Parathyroid adenoma (tissue), 2 donors: Measurements from ENCODE around the gene TENM4.
"Not testable (repeated sequence)": the region's sequence is repeated elsewhere in the genome, so short reads cannot be mapped to it uniquely, and the experiment has no call there.

Source experiments
- H2AFZ ChIP-seq: fragments of 300-600 bp; sonication (generic); one replicate; pipeline ENCODE4 v1.7.0; 2017; ENCODE audit warnings: antibody characterized with exemption, mild to moderate bottlenecking
- H3K27ac ChIP-seq: fragments of 300-600 bp; sonication (generic); one replicate; pipeline ENCODE4 v1.7.0; 2017
- H3K27me3 ChIP-seq: fragments of 300-600 bp; sonication (generic); one replicate; pipeline ENCODE4 v1.7.0; 2017; ENCODE audit warnings: low read length; ENCODE audit not compliant: control insufficient read depth, insufficient read depth
- H3K36me3 ChIP-seq: fragments of 300-600 bp; sonication (generic); one replicate; pipeline ENCODE4 v1.7.0; 2017; ENCODE audit warnings: low read length; ENCODE audit not compliant: control insufficient read depth, insufficient read depth
- H3K4me1 ChIP-seq: fragments of 300-600 bp; sonication (generic); one replicate; pipeline ENCODE4 v1.7.0; 2017; ENCODE audit warnings: control low read depth
- H3K4me2 ChIP-seq: fragments of 300-600 bp; sonication (generic); one replicate; pipeline ENCODE4 v1.7.0; 2017; ENCODE audit warnings: low read length
- H3K4me3 ChIP-seq: fragments of 300-600 bp; sonication (generic); one replicate; pipeline ENCODE4 v1.7.0; 2017; ENCODE audit warnings: low read depth, low read length
- H3K79me2 ChIP-seq: fragments of 300-600 bp; sonication (generic); one replicate; pipeline ENCODE4 v1.7.0; 2017; ENCODE audit warnings: control low read depth
- H3K9ac ChIP-seq: fragments of 300-600 bp; sonication (generic); one replicate; pipeline ENCODE4 v1.7.0; 2017; ENCODE audit warnings: mild to moderate bottlenecking
- H3K9me3 ChIP-seq: fragments of 300-600 bp; sonication (generic); one replicate; pipeline ENCODE4 v1.7.0; 2017; ENCODE audit warnings: low read length; ENCODE audit not compliant: control insufficient read depth
- CTCF ChIP-seq: fragments of 300-600 bp; sonication (generic); IDR thresholded peaks from one replicate; pipeline ENCODE4 v1.7.0; 2017; ENCODE audit warnings: antibody characterized with exemption, mild to moderate bottlenecking
- donor health status: primary hyperparathyroidism.

TENM4 gene

GRCh38 chr11:78831571-78831970 is 609.3 kb downstream of the TENM4 start:
- H3K9me3 ChIP-seq = no peaks in the 10 kb centered on the region
- H3K27me3 ChIP-seq = no peaks in the 10 kb centered on the region
- no peak for TF ChIP-seq CTCF
- no peaks in the 10 kb centered on the region for H3K79me2 ChIP-seq
- no peak overlapping the region for H3K4me2 ChIP-seq
- H3K36me3 ChIP-seq = no peaks in the 10 kb centered on the region
- no peak overlapping the region for H3K9ac ChIP-seq
- no peak overlapping the region for H2AFZ ChIP-seq
- no peak overlapping the region for H3K27ac ChIP-seq
- H3K4me3 ChIP-seq = no peak overlapping the region
- no peaks in the 10 kb centered on the region for H3K4me1 ChIP-seq

GRCh38 chr11:78830277-78830819 is 610.5 kb downstream of the TENM4 start:
- no peak overlapping the region for H2AFZ ChIP-seq
- H3K9ac ChIP-seq = no peak overlapping the region
- H3K27me3 ChIP-seq = no peaks in the 10 kb centered on the region
- no peaks in the 10 kb centered on the region for H3K79me2 ChIP-seq
- TF ChIP-seq CTCF = no peak
- no peaks in the 10 kb centered on the region for H3K9me3 ChIP-seq
- no peak overlapping the region for H3K27ac ChIP-seq
- no peak overlapping the region for H3K4me2 ChIP-seq
- no peaks in the 10 kb centered on the region for H3K36me3 ChIP-seq
- H3K4me1 ChIP-seq = no peaks in the 10 kb centered on the region
- H3K4me3 ChIP-seq = no peak overlapping the region

DNA sequence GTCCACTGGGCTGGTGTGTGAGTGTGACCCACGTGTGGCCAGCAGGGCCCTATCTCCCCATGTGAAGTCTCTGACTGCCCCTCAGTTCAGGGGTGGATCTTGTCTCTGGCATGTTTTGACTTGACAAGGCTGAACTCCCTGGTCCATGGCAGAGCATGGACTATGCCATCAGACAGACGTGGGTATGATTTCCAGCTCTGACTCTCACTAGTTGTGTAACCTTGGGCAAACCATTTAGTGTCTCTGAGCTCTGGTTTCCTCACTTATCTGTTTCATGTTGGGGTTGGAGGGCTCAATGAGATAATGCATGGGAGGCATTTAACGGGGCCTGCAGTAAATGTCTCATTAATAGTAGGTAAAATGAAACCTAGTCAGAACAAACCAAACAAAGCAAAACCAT is 611.7 kb downstream of the TENM4 start:
- H3K36me3 ChIP-seq = no peaks in the 10 kb centered on the region
- H3K9ac ChIP-seq = no peak overlapping the region
- H3K27ac ChIP-seq = no peak overlapping the region
- no peaks in the 10 kb centered on the region for H3K4me1 ChIP-seq
- H3K27me3 ChIP-seq = no peaks in the 10 kb centered on the region
- no peaks in the 10 kb centered on the region for H3K79me2 ChIP-seq
- no peaks in the 10 kb centered on the region for H3K9me3 ChIP-seq
- H3K4me2 ChIP-seq = no peak overlapping the region
- H2AFZ ChIP-seq = no peak overlapping the region
- no peak for TF ChIP-seq CTCF
- no peak overlapping the region for H3K4me3 ChIP-seq

GRCh38 chr11:78828676-78829075 is 612.2 kb downstream of the TENM4 start:
- no peaks in the 10 kb centered on the region for H3K9me3 ChIP-seq
- TF ChIP-seq CTCF = no peak
- H3K4me2 ChIP-seq = no peak overlapping the region
- H3K4me3 ChIP-seq = no peak overlapping the region
- no peak overlapping the region for H3K9ac ChIP-seq
- no peaks in the 10 kb centered on the region for H3K36me3 ChIP-seq
- no peak overlapping the region for H2AFZ ChIP-seq
- H3K79me2 ChIP-seq = no peaks in the 10 kb centered on the region
- H3K27ac ChIP-seq = no peak overlapping the region
- no peaks in the 10 kb centered on the region for H3K4me1 ChIP-seq
- no peaks in the 10 kb centered on the region for H3K27me3 ChIP-seq

DNA sequence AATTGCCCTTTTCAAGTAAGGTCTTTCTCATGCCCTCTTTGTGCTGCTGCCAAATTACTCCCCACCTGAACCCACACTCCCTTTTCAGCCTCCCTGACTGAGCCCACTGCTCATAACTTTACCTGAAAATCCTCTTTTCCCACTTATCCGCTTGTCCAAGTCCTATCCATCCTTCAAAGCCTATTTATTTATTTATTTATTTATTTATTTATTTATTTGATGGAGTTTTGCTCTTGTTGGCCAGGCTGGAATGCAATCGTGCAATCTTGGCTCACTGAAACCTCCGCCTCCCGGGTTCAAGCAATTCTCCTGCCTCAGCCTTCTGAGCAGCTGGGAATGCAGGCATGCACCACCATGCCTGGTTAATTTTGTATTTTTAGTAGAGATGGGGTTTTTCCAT is 613.5 kb downstream of the TENM4 start:
- not testable (repeated sequence) for H3K4me3 ChIP-seq, H3K79me2 ChIP-seq, H3K9ac ChIP-seq, H3K27ac ChIP-seq, H2AFZ ChIP-seq, H3K36me3 ChIP-seq, H3K4me2 ChIP-seq, H3K27me3 ChIP-seq, H3K9me3 ChIP-seq, H3K4me1 ChIP-seq
